Stimulated activated CD4-positive, alpha-beta T cell treated with anti-CD3 and anti-CD28 coated beads, Interleukin-15, amount 100 ng/mL, for 48 hours (primary cell): ENCODE measurements around the gene AGO1.

Experiments used
- DNase-seq, 2 donors: peaks; one replicate each; pipeline ENCODE4 v3.0.0-alpha.2; 2020; ENCODE audit warnings: low read depth in 2 of 2

AGO1 gene

DNA sequence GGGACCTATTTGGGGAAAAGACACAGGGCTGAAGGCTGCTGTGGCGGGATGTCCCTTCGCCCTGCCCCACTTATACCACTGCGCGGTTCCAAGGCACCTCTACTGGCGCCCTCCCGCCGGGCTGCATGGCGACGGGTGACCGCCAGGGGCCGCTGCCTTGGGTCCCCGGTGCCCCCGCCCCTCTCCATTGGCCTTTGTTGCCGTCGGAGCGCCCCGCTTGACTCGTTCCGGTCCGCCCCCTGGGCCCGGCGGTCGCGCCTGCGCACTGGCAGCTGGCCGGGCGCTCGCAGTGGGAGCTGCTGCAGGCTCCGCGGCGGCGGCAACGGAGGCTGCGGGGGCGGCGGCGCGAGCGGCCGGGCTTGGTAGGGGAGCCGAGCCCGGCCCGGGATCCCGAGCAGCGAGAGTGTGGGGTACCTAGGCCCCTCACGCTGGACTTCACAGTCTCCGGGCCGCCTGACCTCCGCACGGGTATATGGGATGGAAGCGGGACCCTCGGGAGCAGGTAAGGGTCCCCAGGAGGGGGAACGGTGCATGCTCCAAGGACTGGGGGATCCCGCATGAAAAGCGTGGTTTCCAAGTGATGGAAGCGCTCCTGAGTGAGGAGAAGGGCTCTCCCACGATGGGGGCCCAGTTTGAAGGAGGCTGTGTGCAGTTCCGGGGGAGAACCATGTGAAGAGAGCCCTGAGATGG lies at the start of gene AGO1:
AGO1 (plus strand) TSS at position 265 of the 690 bp plus-strand sequence; CDS start at position 478, 213 bp downstream.
- DNase-seq, result peak; percentile 93 to 97

DNA sequence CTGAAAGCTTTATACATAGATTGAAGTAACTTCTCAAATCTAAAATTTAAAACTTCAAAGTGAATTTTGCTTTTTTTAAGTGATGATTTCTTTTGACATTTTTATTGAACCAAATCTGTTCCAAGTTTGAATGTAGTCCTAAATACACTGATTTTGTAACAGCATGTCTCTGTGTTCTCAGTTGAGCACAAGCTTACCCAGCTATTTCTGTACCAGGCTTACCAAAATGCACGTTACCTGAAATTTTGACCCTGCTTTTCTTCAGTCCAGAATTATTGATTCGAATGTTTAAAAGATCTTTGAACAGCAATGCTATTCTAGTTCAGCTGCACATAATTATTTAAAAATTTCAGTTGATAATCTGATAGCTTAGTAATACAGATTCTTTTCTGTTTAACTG lies 49.6 kb upstream of the AGO1 start:
- no peak for DNase-seq

DNA sequence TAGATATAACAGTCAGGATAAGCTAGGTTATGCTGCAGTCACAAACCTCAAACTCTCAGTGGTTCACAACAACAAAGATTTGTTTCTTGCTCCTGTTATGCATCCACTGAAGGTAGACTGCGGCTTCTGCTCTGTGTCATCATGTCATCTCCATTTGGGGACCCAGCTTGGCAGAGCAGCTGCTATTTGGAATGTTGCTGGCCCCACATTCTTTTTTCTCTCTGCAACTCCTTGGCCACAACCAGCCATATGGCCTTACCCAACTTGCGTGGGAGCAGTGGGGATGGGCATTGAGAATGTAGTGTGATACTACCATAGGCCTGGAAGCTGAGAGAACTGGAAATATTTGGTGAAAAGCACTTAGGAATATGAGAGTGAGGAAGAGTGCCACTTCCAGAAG lies 48.8 kb upstream of the AGO1 start:
- no peak for DNase-seq

DNA sequence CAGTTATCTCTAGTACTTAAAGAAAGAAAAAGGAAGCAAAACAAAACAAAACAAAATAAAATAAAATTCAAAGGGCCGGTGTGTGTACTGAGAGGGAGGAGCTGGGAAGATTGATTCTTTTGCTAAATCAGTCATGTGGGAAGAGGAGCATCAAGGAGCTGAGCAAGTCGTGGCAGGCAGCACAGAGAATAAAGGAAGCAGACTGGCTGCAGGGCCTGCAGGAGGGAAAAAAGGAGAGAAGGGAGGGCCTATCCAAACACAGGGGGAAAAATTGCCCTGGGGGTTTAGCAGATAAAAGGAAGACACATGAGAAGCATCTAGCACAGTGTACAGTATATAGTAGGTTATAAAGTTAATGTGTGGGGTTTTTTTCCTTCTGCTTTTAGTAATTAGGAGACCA lies 47.6 kb upstream of the AGO1 start:
- DNase-seq, result no peak

DNA sequence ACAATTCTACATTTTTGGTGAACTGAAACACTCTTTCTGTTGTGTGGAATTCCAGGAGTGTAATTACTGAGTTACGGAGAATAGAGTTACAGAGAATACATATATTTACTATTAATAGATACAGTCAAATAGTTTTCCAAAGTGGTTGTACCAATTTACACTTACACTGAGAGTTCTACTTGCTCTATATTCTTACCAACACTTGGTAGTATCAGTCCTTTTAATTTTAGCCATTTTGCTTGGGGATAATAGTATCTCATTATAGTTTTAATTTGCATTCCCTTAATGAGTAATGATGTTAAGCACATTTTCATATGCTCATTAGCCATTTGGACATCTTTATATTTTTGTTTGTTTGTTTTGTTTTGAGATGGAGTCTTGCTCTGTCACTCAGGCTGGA lies 46.3 kb upstream of the AGO1 start:
- no peak for DNase-seq

DNA sequence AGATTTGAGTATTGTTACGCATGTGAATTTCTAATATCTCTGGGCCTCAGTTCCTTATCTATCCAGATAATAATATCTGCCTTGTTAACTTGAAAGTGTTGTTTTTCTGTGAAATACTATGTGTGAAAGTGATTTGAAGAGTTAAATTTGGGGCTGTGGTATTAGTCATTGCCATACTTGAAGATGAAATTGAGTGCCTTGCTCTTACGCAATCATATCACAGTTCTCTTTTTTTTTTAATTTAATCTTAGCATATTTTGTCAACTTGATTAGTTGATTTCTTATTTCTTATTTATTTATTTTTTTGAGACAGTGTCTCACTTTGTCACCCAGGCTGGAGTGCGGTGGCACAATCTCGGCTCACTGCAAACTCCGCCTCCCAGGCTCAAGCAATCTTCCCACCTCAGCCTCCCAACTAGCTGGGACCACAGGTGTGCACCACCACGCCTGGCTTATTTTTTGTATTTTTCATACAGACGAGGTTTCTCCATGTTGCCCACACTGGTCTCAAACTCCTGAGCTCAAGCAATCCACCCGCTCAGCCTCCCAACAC lies 44.2 kb upstream of the AGO1 start:
- DNase-seq, result no peak

DNA sequence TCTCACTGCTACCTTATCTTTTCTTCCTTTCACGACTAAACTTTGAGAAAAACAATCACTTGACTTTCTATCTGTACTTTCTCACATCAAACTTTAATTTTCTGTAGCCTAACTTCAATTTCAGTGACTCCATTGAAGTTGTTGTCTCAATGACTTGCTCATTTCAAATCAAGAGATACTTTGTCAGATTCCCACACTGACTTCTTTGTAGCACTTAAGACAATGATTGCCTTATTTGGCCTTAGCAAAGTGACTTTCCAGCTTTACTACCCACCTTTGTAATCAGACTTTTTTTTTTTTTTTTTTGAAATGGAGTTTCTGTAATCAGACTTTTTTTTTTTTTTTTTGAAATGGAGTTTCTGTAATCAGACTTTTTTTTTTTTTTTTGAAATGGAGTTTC lies 38.2 kb upstream of the AGO1 start:
- DNase-seq, result no peak

DNA sequence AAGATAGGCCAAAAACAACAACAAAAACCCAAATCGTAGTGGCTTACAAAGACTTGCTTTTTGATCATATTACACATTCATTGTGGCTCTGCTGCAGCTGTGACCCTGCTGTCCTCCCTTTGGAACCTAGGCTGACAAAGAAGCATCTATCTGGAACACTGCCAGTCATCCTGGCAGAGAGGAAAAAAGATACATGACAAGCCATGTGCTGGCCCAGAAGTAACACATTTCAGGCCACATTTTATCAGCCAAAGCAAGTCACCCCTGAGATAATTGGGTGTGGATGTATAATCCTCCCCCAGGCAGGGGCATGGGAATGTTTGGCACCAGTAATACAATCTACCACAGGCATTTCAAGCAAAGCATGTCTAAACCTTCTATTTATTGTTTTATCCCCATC lies 37.2 kb upstream of the AGO1 start:
- no peak for DNase-seq

DNA sequence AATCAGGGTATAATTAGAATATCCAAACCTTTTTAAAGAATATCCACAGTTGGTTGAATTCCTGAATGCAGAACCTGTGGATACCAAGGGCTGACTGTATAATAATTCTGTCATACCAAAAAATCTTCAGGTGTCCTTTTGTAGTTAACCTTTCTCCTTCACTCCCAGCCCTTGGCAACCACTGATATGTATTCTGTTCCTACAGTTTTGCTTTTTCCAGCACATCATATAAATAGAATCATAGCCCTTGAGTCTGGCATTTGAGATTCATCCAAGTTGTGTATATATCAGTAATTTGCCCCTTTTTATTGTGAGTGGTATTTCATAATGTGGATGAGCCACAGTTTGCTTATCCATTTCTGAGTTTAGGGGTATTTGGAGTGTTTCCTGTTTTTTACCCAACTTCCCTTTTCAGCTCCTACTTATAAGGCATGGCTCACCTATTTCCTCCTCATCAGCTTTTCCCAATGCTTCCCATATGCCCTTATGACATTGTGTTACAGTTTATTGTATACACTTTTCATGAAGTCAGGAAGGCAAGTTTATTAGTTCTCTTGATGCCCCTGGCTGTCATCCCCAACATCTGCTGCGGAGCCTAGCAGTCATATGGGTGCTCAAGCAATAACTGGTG lies 35.0 kb upstream of the AGO1 start:
- DNase-seq, result no peak

DNA sequence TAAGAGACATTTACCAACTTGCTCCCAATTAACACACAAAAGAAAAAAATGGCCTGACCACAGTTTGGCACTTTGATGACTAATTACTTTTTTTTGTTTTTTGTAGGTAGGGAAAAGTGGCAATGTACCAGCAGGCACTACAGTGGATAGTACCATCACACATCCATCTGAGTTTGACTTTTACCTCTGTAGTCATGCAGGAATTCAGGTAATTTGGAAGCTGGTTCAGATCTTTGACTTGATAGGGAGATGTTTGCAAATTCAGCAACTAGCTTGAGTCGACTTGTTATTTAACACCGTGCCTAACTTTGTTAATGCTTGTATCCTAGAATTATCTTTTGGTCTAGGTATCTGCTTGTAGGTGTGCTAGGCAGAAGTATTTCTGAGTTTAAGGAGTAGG lies 33.0 kb upstream of the AGO1 start:
- DNase-seq, result no peak

DNA sequence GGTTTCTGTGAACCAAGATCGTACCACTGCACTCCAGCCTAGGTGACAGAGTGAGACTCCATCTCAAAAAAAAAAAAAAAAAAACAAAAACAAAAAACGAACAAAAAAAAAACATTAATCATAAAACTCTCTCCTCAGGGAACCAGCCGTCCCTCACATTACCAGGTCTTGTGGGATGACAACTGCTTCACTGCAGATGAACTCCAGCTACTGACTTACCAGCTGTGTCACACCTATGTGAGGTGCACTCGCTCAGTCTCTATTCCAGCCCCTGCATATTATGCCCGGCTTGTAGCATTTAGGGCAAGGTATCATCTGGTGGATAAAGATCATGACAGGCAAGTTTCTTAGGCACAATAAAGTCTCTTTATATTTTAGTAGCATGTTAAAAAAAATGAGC lies 32.3 kb upstream of the AGO1 start:
- no peak for DNase-seq

DNA sequence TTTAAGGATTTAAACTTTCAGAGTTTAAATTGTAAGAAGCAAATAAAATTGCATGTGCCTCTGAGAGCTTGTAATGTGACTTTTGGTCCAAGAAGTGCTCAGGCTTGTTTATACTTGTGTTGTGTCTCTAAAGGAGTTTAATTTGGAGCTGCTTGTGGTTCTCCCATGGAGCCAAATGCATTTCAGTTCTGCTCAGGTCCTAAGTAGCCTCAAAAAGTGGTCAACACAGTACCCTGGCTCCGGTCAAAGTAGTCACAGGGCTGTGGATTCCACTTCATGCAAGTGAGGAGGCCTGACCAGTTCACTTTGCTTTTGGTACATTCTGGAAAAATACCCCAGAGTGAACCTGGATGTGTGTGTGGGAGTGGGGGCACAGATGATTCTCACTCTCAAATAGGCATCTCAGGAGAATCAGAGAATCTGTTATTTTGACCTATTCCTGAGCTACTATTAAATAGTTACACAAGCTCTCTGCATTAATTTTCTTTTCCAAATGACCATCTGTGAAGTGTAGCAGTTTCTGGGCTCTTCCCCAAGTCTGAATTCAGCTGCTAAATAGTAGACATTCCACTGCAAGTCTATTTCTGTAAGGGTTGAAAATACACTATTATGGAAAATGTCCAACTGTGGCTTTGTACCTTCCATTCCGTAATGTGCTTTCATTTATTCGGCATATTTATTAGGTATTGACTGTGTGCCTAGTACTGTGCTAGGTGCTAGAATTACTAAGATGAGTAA lies 31.7 kb upstream of the AGO1 start:
- no peak for DNase-seq

DNA sequence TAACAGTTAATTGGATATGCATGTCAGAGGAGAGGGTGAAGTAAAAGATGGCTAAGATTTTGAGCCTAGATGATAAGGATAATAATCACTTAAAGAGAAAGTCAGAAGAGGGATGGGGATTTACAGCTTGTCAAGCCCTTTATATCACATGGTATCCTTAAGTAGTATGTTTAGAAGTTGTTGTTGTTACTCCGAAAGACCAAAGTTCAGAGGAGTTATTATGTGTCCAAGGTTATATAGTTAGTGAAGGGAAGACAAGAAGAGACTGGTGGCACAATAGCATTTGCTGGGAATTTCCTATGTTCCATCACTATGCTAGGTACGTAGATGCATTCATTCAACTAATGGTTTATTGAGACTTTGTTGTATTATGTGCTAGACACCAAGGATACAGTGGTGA lies 30.8 kb upstream of the AGO1 start:
- no peak for DNase-seq

DNA sequence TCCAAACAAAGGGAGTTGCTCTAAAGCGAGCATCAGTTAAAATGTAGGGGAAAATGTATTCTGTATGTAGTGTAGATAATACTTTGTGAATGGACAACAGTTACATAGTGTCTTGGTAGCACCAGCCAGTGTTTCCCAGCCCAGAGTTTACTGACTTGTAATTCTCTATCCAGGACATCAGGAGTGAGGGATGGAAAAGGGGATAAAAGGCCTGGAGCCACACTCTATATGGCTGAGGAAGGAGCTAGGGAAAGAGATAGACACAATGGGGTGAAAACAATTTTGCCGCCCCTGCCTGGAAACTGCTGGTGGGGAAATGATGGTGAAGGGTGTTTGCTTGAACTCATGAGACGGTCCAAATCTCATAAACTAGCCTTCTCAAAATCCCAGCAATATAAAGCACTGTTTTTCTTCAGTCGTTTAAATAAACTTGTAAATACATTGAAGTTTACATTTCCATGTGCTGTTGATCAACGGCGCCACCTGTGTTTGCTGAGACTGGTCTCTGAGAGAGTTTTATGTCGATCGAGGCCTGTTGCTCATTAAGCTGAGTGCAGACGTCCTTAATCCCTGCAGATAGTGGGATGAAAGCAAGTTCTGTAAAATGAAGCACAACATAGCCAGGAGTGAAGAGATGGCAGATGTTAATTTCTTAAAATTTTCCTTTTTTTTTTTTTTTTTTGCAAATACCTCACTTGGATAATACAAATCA lies 27.9 kb upstream of the AGO1 start:
- DNase-seq, result no peak

DNA sequence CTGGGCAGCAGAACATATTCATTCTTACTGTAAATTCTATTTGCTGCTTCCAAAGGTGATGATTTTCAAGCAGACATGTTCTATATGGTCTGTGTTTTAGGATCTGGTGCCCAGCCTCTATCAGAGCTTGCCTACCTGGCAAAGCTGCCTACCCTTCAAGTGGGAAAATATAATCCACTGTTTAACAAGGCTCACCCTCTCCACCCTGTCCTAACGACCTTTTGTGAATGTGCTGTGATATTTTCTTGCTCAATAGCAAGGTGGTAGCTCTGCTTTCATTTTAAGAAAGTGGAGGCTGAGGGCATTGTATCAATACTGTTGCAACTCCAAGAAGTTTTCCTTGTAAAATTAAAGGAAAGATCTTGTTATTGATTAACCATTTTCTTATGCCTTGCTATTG lies 26.0 kb upstream of the AGO1 start:
- DNase-seq, result no peak

DNA sequence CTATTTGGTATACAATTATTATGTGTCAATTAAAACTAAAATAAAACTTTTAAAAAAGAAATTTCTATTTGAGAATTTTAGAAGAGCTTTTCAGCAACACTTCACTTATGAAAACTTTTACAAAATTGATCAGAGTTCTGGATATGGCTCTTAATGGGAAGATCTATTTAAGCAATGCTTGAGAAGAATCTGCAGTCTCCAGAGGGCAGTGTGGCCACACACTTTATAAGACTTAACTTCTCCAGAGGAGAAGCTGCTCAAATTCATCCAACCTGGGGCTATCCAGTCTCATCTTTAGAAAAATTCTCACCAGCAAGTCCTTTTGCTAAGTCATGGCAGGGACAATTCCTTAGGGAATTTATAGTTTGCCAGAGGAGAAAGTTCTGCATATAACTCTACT lies 25.2 kb upstream of the AGO1 start:
- no peak for DNase-seq

DNA sequence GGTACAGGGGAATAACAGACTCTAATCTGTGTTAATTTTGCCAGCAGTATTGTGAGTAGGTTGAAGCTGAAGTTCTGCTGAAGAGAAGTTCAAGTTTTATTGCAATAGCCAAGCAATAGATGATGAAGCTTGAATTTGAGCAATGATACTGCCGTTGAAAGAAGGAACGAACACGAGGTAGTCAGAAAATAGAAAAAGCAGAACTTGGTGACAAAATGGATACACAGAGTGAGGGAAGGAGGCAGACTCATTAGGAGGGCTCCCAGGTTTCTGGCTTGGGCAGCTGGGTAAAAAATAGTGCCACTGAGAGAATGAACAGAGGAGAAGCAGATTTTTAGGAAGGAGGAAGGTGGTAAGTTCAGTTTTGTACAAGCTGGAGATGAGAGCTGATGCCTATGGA lies 22.3 kb upstream of the AGO1 start:
- DNase-seq, result no peak

DNA sequence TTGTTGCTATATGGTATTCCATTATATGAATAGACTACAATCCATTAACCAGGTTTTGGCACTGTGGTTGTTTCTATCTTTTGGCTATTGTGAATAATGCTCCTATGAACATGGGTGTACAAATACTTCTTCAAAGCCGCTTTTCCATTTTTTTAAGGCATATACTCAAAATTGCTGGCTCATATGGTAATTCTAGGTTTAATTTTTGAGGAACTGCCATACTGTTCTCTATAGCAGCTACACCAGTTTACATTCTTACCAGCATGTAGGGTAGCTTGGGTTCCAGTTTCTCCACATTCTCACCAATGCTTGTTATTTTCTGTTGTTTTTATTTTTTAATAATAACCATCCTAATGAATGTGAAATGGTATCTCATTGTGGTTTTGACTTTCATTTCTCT lies 19.9 kb upstream of the AGO1 start:
- no peak for DNase-seq

DNA sequence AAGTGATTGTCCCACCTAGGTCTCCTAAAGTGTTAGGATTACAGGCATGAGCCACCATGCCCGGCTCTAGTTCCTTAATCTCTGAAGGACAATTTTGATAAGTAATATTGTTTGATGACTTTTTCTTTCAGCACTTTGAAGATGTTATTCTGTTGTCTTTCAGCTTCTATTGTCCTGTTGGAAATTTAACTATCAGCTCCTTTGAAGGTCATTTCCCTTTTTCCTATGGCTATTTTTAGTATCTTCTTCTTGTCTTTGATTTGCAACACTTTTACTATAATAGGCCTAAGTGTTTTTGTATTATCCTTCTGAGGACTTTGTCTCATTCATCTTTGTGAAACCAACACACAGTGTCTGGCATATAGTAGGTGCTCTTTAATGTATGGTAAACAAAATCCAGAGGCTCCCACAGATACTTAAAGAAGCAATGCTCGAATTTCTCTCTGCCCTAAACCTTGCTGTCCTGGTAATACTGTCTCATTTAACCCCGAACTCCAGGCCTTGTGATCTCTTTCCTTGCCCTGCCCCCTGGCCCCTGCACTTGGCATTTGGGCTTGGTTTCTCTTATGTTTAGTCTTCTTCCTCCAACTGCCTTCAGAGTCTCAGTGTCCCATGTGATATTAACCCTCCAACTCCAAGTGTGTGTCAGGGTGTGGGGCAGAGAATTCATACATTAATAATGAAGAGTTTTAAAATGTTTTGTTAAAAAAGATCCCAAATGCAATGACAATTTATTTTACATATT lies 19.0 kb upstream of the AGO1 start:
- DNase-seq, result no peak

DNA sequence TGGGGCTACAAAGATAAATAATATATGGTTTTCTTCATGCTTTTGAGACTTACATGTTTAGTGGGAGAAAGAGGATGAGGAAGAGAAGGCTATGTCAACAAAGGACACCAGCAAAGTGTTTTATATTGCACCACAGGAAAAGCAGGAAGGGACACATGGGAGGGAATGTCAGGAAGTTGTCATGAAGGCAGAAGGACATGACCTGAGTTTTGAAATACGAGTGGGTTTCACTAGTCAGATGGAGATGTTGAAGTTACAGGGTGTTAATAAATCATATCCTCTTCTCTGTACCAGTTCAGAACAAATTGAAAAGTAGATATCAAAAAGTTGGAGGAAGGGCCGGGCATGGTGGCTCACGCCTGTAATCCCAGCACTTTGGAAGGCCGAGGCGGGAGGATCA lies 18.2 kb upstream of the AGO1 start:
- DNase-seq, result no peak

DNA sequence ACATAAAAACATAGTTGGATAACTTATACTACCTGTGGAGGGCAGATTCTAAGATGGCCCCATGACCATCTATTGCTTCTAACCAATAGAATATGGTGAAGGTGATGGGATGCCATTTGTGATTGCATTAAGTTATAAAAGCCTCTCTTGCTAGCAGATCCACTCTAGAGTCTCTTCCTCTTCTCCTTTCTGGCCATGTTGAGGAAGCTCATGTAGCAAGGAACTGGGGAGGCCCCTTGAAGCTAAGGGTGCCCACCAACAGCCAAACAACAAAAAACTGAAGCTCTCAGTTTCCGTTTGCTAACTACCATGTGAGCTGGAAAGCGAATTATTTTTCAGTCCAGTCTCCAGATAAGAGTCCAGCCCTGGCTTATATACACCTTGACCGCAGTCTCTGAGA lies 16.0 kb upstream of the AGO1 start:
- no peak for DNase-seq
